Endothelial cell of umbilical vein (primary cell): ENCODE results near the gene GSK3A. TPM values are rescaled to one million over a fixed set of nuclear protein-coding genes. Genes with fewer than 3 reads are reported as not detected.

ENCODE experiments used
- BruUV-seq: library from RNA; stranded (reverse); fragments of 400-500 nt; replicated peaks from 2 replicates; lab custom pipeline; 2021; lab: Mats Ljungman, UMichigan
- CTCF ChIA-PET: fragments of 300-600, 350-600 bp; sonication (Branson Sonifier 250); formaldehyde crosslinking; loops from one replicate; lab custom pipeline; 2021; ENCODE audit warnings: antibody characterized with exemption, inconsistent platforms; lab: Charles Lee
- POLR2A ChIA-PET: fragments of 300-600, 350-600 bp; sonication (Branson Sonifier 250); formaldehyde crosslinking; loops from one replicate; lab custom pipeline; 2021; ENCODE audit warnings: antibody characterized with exemption, inconsistent platforms; lab: Charles Lee
- DNase-seq: peaks from one replicate; pipeline ENCODE4 v3.0.0-alpha.2; 2011; ENCODE audit warnings: low read depth, low spot score
- FAIRE-seq: peaks from 2 replicates; lab custom pipeline; 2011; peaks lifted over from hg19 to GRCh38; lab: Jason Lieb, UNC
- H2AFZ ChIP-seq: 2 replicates; pipeline ENCODE4 v1.6.0; 2012; ENCODE audit warnings: low read depth, low read length, control low read depth, inconsistent platforms
- H3K27ac ChIP-seq: 2 replicates; pipeline ENCODE4 v1.5.1; 2011; ENCODE audit warnings: low read depth, mild to moderate bottlenecking, control low read depth, low read length, moderate library complexity; ENCODE audit not compliant: insufficient read depth
- H3K27me3 ChIP-seq, 2 experiments: 2 replicates each; pipeline versions ENCODE4 v1.6.0 to v1.6.1; 2011; ENCODE audit warnings: low read length in 2 of 2, mixed read lengths in 1 of 2; ENCODE audit not compliant: control insufficient read depth in 2 of 2, insufficient read depth in 2 of 2
- H3K36me3 ChIP-seq, 2 experiments: 2 replicates in 1 of 2; 3 replicates in 1 of 2; pipeline ENCODE4 v1.5.1; 2011; ENCODE audit warnings: low read length in 2 of 2, mild to moderate bottlenecking in 1 of 2, moderate library complexity in 1 of 2; ENCODE audit not compliant: control insufficient read depth in 2 of 2, insufficient read depth in 2 of 2; ENCODE audit errors: extremely low read depth in 1 of 2
- H3K4me1 ChIP-seq: 3 replicates; pipeline ENCODE4 v1.5.1; 2011; ENCODE audit warnings: mild to moderate bottlenecking, low read length; ENCODE audit not compliant: control insufficient read depth, insufficient read depth; ENCODE audit errors: extremely low read depth
- H3K4me2 ChIP-seq: 2 replicates; pipeline ENCODE4 v1.6.1; 2011; ENCODE audit warnings: low read length, control low read depth, mixed read lengths; ENCODE audit not compliant: insufficient read depth
- H3K4me3 ChIP-seq, 3 experiments: fragments of 200-600 bp in 1 of 3; sonication (generic), shearing (Covaris generic) in 1 of 3; replicated peaks in 1 of 3; 2 replicates each; pipeline ENCODE4 v1.5.1; 2011 to 2016; ENCODE audit warnings: control low read depth in 3 of 3, low read length in 3 of 3, mild to moderate bottlenecking in 2 of 3, inconsistent platforms in 1 of 3, low read depth in 1 of 3, moderate library complexity in 1 of 3; ENCODE audit not compliant: insufficient read depth in 1 of 3
- H3K79me2 ChIP-seq: 2 replicates; pipeline ENCODE4 v1.6.0; 2012; ENCODE audit warnings: low read length, inconsistent platforms; ENCODE audit not compliant: control insufficient read depth, insufficient read depth
- H3K9ac ChIP-seq: replicated peaks from 2 replicates; pipeline ENCODE3; 2011; ENCODE audit warnings: low read length, control low read depth; ENCODE audit not compliant: insufficient read depth; ENCODE audit errors: extremely low read depth
- H3K9me1 ChIP-seq: replicated peaks from 3 replicates; pipeline ENCODE4 v1.6.0; 2011; ENCODE audit warnings: mild to moderate bottlenecking, low read length; ENCODE audit not compliant: control insufficient read depth, insufficient read depth; ENCODE audit errors: extremely low read depth
- H3K9me3 ChIP-seq: replicated peaks from 2 replicates; pipeline ENCODE4 v1.5.1; 2012; ENCODE audit warnings: low read length, inconsistent platforms; ENCODE audit not compliant: control insufficient read depth, insufficient read depth
- H4K20me1 ChIP-seq: replicated peaks from 2 replicates; pipeline ENCODE3; 2011; ENCODE audit warnings: mild to moderate bottlenecking, low read length; ENCODE audit not compliant: control insufficient read depth, insufficient read depth; ENCODE audit errors: extremely low read depth
- EZH2 ChIP-seq: IDR thresholded peaks from 2 replicates; pipeline ENCODE4 v1.6.1; 2012; ENCODE audit warnings: borderline replicate concordance, low read depth, mild to moderate bottlenecking, moderate library complexity, low read length, inconsistent platforms; ENCODE audit not compliant: severe bottlenecking
- FOS ChIP-seq: IDR thresholded peaks from 2 replicates; pipeline ENCODE4 v1.6.1; 2011; ENCODE audit warnings: mild to moderate bottlenecking, low read length, moderate library complexity, borderline replicate concordance; ENCODE audit not compliant: insufficient read depth
- GATA2 ChIP-seq: IDR thresholded peaks from 2 replicates; pipeline ENCODE4 v1.7.0; 2011; ENCODE audit warnings: low read depth, mild to moderate bottlenecking, moderate library complexity, mixed read lengths, low read length; ENCODE audit not compliant: insufficient read length, insufficient read depth
- JUN ChIP-seq: IDR thresholded peaks from 2 replicates; pipeline ENCODE4 v1.6.1; 2011; ENCODE audit warnings: borderline replicate concordance, low read depth; ENCODE audit not compliant: insufficient read length, insufficient read depth
- MAX ChIP-seq: IDR thresholded peaks from 2 replicates; pipeline ENCODE4 v1.6.1; 2011; ENCODE audit not compliant: insufficient read depth, insufficient read length
- POLR2A ChIP-seq: IDR thresholded peaks from 2 replicates; pipeline ENCODE4 v1.6.1; 2012; ENCODE audit warnings: low read depth, mild to moderate bottlenecking, control low read depth, low read length
- dilution Hi-C: fragments of 300-500 bp; cut with MboI; formaldehyde crosslinking; loops from one replicate; pipeline ENCODE4 v1.15.0; 2019; ENCODE audit warnings: low sequenced_read_pairs; ENCODE audit not compliant: extremely low pct_ligation_motif_present
- intact Hi-C: fragments of 100-400 bp; cut with micrococcal nuclease; formaldehyde crosslinking; loops from one replicate; pipeline ENCODE4 v1.10.0; 2022
- polyA plus RNA-seq, 4 experiments: library from polyadenylated mRNA; depleted of rRNA in 3 of 4; stranded (reverse) in 3 of 4; unstranded in 1 of 4; fragments of >200 nt; gene quantifications; 2 replicates each; pipeline versions ENCODE4 v1.2.1 to v1.2.3, GENCODE V29; 2011 to 2012; ENCODE audit warnings: missing spikeins in 1 of 4
- total RNA-seq: library from RNA; stranded (reverse); gene quantifications from 2 replicates; pipeline ENCODE4 v1.2.3, GENCODE V29; 2021
- TF ChIP-seq, protein P1 (sequence below), 2 donors: IDR thresholded peaks; 1 replicate in 1 of 2; 2 replicates in 1 of 2; pipeline ENCODE4 v1.5.1; 2011; ENCODE audit warnings: low read length in 2 of 2, mild to moderate bottlenecking in 2 of 2, moderate library complexity in 2 of 2, control low read depth in 1 of 2, inconsistent platforms in 1 of 2, low read depth in 1 of 2; ENCODE audit not compliant: insufficient read depth in 1 of 2; ENCODE audit errors: extremely low read depth in 1 of 2

GSK3A gene
- total and polyA plus RNA-seq, 2 donors (not counting 3 experiments of a cell fraction or from before 2014, with no cell fraction given): 49.5 to 73.7 TPM

DNA sequence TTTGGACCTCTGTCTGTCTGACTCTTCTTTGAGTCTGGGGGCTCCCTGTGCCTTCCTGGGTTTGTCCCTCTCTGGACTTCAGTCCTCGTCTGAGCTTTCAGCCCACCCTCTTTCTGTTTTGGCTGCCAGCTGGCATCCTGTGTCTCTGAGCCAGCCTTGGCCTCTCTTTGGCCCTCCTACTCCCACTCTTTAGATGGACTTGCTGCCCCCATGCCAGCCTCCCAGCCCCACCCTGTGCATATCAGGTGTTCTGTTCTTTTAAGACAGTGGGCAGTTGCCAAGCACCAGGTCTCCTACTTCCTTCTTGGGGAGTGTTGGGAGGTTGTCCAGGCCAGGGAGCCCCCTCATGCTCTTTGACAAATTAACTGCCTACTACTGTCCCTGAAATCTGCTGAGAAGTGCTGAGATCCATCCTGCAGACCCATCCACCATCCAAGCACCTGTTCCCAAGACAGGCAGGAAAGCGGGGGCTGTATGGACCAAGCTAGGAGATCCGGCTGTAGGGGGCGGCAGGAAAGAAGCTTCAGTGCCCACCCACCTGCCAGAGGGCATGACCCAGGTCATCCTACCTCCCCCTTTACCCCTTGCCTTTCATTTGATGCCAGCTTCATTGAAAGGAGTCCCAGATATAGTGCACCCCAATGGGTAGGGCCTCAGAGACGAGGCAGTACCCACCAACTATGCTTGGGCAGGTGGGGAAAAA lies 36.2 kb upstream of the GSK3A start:
- no peak overlapping the region for H3K9ac ChIP-seq
- DNase-seq (no peak), FAIRE-seq (no peak)
- H2AFZ ChIP-seq: no peak overlapping the region
- H3K27ac ChIP-seq: peak overlapping the region; percentile 64
- ChIA-PET POLR2A (interaction anchor here (1.0 to 1.6 kb wide), 4 partner anchors 9 to 35 kb away, joined by 3 to 9 read pairs (median 6); partner anchors contain the start of gene CIC), CTCF (interaction anchor here (1.0 to 7.4 kb wide), 10 partner anchors 8 to 166 kb away, joined by 3 to 365 read pairs (median 6); partner anchors contain the start of genes DEDD2, ERF and GSK3A)
- H4K20me1 ChIP-seq: no peaks in the 10 kb centered on the region
- no peak for TF ChIP-seq EZH2
- TF ChIP-seq JUN: no peak
- no peak for TF ChIP-seq FOS
- TF ChIP-seq, protein P1, sequence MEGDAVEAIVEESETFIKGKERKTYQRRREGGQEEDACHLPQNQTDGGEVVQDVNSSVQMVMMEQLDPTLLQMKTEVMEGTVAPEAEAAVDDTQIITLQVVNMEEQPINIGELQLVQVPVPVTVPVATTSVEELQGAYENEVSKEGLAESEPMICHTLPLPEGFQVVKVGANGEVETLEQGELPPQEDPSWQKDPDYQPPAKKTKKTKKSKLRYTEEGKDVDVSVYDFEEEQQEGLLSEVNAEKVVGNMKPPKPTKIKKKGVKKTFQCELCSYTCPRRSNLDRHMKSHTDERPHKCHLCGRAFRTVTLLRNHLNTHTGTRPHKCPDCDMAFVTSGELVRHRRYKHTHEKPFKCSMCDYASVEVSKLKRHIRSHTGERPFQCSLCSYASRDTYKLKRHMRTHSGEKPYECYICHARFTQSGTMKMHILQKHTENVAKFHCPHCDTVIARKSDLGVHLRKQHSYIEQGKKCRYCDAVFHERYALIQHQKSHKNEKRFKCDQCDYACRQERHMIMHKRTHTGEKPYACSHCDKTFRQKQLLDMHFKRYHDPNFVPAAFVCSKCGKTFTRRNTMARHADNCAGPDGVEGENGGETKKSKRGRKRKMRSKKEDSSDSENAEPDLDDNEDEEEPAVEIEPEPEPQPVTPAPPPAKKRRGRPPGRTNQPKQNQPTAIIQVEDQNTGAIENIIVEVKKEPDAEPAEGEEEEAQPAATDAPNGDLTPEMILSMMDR (IDR thresholded peaks at IDR 0.05; ENCODE audit: extremely low read depth in 1 of 2, insufficient read depth in 1 of 2, low read depth in 1 of 2, low read length in 2 of 2): no peak
- TF ChIP-seq GATA2: no peak
- no peak for TF ChIP-seq MAX
- TF ChIP-seq POLR2A: no peak
- peaks cover 52% of the 10 kb centered on the region for H3K4me1 ChIP-seq
- H3K79me2 ChIP-seq: peaks cover 28% of the 10 kb centered on the region
- no peaks in the 10 kb centered on the region for H3K9me1 ChIP-seq
- H3K9me3 ChIP-seq: no peaks in the 10 kb centered on the region
- no peaks in the 10 kb centered on the region for H3K27me3 ChIP-seq
- H3K36me3 ChIP-seq: peaks cover 7 to 11% of the 10 kb centered on the region in 2 experiments
- dilution Hi-C loops: no loop called here
- H3K4me3 ChIP-seq: no peak overlapping the region
- peak overlapping the region; percentile 61 for H3K4me2 ChIP-seq
- BruUV-seq: no TSS peak
- intact Hi-C loops: loop anchor here (1.0 kb wide), 1 partner anchor 170 kb away; no protein-coding TSS in a partner anchor
